ENCODE measurements around the gene CDC42SE2.

- TF ChIP-seq, protein P1, sequence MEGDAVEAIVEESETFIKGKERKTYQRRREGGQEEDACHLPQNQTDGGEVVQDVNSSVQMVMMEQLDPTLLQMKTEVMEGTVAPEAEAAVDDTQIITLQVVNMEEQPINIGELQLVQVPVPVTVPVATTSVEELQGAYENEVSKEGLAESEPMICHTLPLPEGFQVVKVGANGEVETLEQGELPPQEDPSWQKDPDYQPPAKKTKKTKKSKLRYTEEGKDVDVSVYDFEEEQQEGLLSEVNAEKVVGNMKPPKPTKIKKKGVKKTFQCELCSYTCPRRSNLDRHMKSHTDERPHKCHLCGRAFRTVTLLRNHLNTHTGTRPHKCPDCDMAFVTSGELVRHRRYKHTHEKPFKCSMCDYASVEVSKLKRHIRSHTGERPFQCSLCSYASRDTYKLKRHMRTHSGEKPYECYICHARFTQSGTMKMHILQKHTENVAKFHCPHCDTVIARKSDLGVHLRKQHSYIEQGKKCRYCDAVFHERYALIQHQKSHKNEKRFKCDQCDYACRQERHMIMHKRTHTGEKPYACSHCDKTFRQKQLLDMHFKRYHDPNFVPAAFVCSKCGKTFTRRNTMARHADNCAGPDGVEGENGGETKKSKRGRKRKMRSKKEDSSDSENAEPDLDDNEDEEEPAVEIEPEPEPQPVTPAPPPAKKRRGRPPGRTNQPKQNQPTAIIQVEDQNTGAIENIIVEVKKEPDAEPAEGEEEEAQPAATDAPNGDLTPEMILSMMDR (IDR thresholded peaks at IDR 0.05; ENCODE audit: low read depth, low read length) = no peak
- TF ChIP-seq POLR2A (IDR thresholded peaks at IDR 0.05; ENCODE audit: extremely low read depth, insufficient read length) = no peak
- TF ChIP-seq, protein P2, sequence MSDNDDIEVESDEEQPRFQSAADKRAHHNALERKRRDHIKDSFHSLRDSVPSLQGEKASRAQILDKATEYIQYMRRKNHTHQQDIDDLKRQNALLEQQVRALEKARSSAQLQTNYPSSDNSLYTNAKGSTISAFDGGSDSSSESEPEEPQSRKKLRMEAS (IDR thresholded peaks at IDR 0.05; ENCODE audit: low read depth, low read length) = no peak
Measured at GRCh38 chr5:131261483-131261882, 2.4 kb upstream of the CDC42SE2 start.

Measured in NB4 (cell line).